Measurements from ENCODE around the gene UNG. TPM values are rescaled to one million over a fixed set of nuclear protein-coding genes. Genes with fewer than 3 reads are reported as not detected.

UNG gene
- total and polyA plus RNA-seq, 2 of the 4 experiments (the other 2 are of a cell fraction): 13.3 to 16.0 TPM

GRCh38 chr12:109065853-109066193 is 31.6 kb upstream of the UNG start:
- Histone ChIP-seq H3K4me3 (ENCODE audit: insufficient read depth, low read depth, low read length) (no peak overlapping the region), H3K9me3 (ENCODE audit: control insufficient read depth, insufficient read depth, low read length) (no peaks in the 10 kb centered on the region), H3K4ac (ENCODE audit: low read depth, low read length) (no peak overlapping the region), H3K79me1 (ENCODE audit: low read depth in 1 of 2, low read length in 2 of 2) (no peaks in the 10 kb centered on the region), H2BK120ac (ENCODE audit: low read depth, low read length) (no peak overlapping the region), H4K5ac (ENCODE audit: low read depth, low read length) (no peak overlapping the region), H3K4me1 (ENCODE audit: control insufficient read depth, insufficient read depth, low read length) (no peaks in the 10 kb centered on the region), H2AK9ac (replicated peaks; ENCODE audit: low read depth, low read length, poor library complexity) (no peak overlapping the region), H3K9ac (ENCODE audit: low read depth, low read length) (no peak overlapping the region), H3K14ac (replicated peaks; ENCODE audit: low read depth, low read length) (no peak overlapping the region), H2BK5ac (ENCODE audit: low read depth, low read length, poor library complexity, severe bottlenecking) (no peak overlapping the region), H2AFZ (replicated peaks; ENCODE audit: low read length, poor library complexity) (no peak overlapping the region), H2AK5ac (ENCODE audit: low read depth, low read length) (no peak overlapping the region), H3K36me3 (ENCODE audit: control insufficient read depth, insufficient read depth, low read length) (peaks cover 22% of the 10 kb centered on the region), H4K8ac (ENCODE audit: low read depth in 2 of 2, low read length in 2 of 2) (no peak overlapping the region), H3K56ac (ENCODE audit: extremely low read depth, insufficient read depth, low read length) (no peak overlapping the region), H3K9me1 (ENCODE audit: insufficient read depth, low read length) (no peaks in the 10 kb centered on the region), H4K91ac (ENCODE audit: insufficient read depth, low read depth, low read length) (no peak overlapping the region), H3K4me2 (ENCODE audit: low read depth, low read length) (no peak overlapping the region), H2BK20ac (ENCODE audit: low read depth, low read length) (no peak overlapping the region), H3K27me3 (ENCODE audit: control insufficient read depth, insufficient read depth, low read length) (no peaks in the 10 kb centered on the region), H3K18ac (ENCODE audit: low read depth, low read length) (no peak overlapping the region), H3K27ac (ENCODE audit: insufficient read depth, low read length) (no peak overlapping the region), H4K20me1 (ENCODE audit: insufficient read depth, low read length) (no peaks in the 10 kb centered on the region), H3K23ac (ENCODE audit: low read depth, low read length) (no peak overlapping the region), H2BK15ac (ENCODE audit: low read depth, low read length) (no peak overlapping the region)
- ATAC-seq (ENCODE audit: low read depth): no peak
- intact Hi-C loops (cut with micrococcal nuclease): no loop called here
- ChIA-PET POLR2A (ENCODE audit: unreplicated experiment) (no interaction called here), CTCF (no interaction called here)
- DNase-seq: no peak
- WGBS, 2 experiments (ENCODE audit: extremely low coverage in 2 of 2, insufficient read length in 1 of 2): no CpG with 5 or more reads among the region's 1 CpG
- BruUV-seq (replicated peaks): no TSS peak
- dilution Hi-C loops (cut with HindIII; ENCODE audit: low sequenced_read_pairs, unreplicated experiment): no loop called here
- in situ Hi-C loops (cut with MboI; ENCODE audit: low sequenced_read_pairs): no loop called here
- TF ChIP-seq SMC3 (IDR thresholded peaks at IDR 0.05; ENCODE audit: low read depth, low read length): no peak
- TF ChIP-seq POLR2A (IDR thresholded peaks at IDR 0.05; ENCODE audit: low read depth, low read length): no peak
